ENCODE results near the gene ZNF581. TPM values are rescaled to one million over a fixed set of nuclear protein-coding genes. Genes with fewer than 3 reads are reported as not detected.

Gene ZNF581
- total RNA-seq, 4 donors from 2014 or later, result 8.4 to 17.5 (median 11.4) TPM

- Histone ChIP-seq H3K4me1 (peaks cover 0 to 19% (median 0%) of the 10 kb centered on the region in 3 donors), H3K9me3 (no peaks in the 10 kb centered on the region), H3K36me3 (peaks cover 0 to 72% of the 10 kb centered on the region in 2 donors), H3K4me3 (no peak overlapping the region), H3K27ac (peak overlapping the region in 3 of 4 donors; percentile 9 to 30 (median 14)), H3K27me3 (no peaks in the 10 kb centered on the region)
- no peak for TF ChIP-seq POLR2A (IDR thresholded peaks at IDR 0.05)
- no peak for TF ChIP-seq POLR2AphosphoS5 (IDR thresholded peaks at IDR 0.05)
- TF ChIP-seq EP300 (IDR thresholded peaks at IDR 0.05), result no peak
- TF ChIP-seq CTCF (IDR thresholded peaks at IDR 0.05), result no peak
- ATAC-seq, result no peak
- 66 to 72% methylated on average over 3 to 5 of the region's 7 CpGs for whole genome bisulfite sequencing, 2 donors (ENCODE audit: low coverage in 1 of 2)
These were observed 25.0 kb upstream of the ZNF581 start for GRCh38 chr19:55618426-55618825.

DNA sequence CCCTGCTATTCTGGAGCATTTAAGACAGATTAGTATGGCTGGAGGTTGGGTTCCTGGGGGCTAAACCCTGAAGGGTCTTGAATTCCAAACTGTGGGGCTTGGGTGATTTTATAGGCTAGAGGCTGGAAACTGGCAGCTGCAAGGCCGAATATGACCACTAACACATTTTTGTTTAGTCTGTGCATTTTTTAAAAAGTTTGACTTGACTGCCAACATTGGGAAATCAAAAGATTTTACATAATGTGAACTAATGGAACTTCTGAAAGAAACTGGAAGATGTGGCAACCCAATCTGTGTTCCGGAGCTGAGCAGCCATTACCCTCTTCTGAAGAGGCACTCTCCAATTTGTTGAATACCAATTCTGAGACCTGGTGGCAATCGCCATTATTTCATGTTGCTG, 24.2 kb upstream of the ZNF581 start:
- no peak for ATAC-seq

DNA sequence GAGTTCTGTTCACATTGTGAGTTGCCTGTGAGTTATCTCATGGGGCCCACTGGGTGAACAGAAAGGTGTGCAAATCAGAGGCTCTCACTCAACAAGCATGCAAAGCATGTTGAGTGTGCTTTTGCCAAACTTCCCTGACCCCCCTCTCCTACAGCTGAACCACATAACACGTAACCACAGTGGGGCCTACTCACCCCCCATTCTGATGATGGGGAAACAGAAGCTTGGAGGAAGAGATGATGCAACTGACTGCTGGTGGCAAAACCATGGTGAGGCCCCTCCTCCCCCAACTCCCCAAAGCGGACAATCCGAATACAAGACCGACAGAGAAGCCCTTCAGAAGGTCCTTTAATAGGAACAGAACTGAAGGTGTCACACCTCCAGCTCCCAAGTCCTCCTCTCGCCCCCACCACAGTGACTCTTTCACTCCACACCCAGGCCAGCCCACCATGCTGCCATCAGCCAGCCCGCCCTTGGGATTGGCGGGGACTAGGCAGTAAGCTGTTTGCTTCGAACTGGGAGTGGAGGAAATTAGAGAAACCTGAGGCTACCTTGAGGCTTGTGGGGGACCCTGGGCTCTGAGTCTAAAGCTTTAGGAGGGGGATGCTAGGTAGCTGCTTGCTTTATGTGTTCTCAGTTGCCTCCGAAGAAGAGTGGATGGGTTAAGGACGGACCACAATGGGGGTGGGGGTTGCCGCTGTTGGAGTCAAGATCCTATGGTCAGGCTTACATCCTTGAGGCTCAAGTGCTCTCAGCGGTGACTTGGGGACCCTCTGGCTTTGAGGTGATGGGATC, 22.8 kb upstream of the ZNF581 start:
- Histone ChIP-seq H3K4me3 (no peak overlapping the region), H3K4me1 (peaks cover 0 to 34% (median 0%) of the 10 kb centered on the region in 3 donors), H3K27ac (no peak overlapping the region), H3K27me3 (no peaks in the 10 kb centered on the region), H3K36me3 (peaks cover 0 to 50% of the 10 kb centered on the region in 2 donors), H3K9me3 (no peaks in the 10 kb centered on the region)
- 89% methylated on average over 3 of the region's 12 CpGs; no CpG with 5 or more reads in 1 of the 2 donors for WGBS, 2 donors (ENCODE audit: low coverage in 1 of 2)
- ATAC-seq, result no peak
- TF ChIP-seq POLR2AphosphoS5 (IDR thresholded peaks at IDR 0.05) (no peak), POLR2A (IDR thresholded peaks at IDR 0.05) (no peak), CTCF (IDR thresholded peaks at IDR 0.05) (no peak), EP300 (IDR thresholded peaks at IDR 0.05) (no peak)

More for the DNA sequence above, 24.2 kb upstream of the ZNF581 start:
- 62 to 63% methylated on average over 2 to 3 of the region's 3 CpGs for WGBS, 2 donors (ENCODE audit: low coverage in 1 of 2)
- TF ChIP-seq CTCF (IDR thresholded peaks at IDR 0.05) (peak in 2 of 4 experiments; percentile 10 to 15), POLR2A (IDR thresholded peaks at IDR 0.05) (no peak)
- Histone ChIP-seq H3K4me1 (peaks cover 0 to 26% (median 0%) of the 10 kb centered on the region in 3 donors), H3K4me3 (no peak overlapping the region), H3K9me3 (no peaks in the 10 kb centered on the region), H3K27ac (peak overlapping the region in 3 of 4 donors; percentile 14 to 37 (median 30)), H3K36me3 (peaks cover 0 to 63% of the 10 kb centered on the region in 2 donors), H3K27me3 (no peaks in the 10 kb centered on the region)

DNA sequence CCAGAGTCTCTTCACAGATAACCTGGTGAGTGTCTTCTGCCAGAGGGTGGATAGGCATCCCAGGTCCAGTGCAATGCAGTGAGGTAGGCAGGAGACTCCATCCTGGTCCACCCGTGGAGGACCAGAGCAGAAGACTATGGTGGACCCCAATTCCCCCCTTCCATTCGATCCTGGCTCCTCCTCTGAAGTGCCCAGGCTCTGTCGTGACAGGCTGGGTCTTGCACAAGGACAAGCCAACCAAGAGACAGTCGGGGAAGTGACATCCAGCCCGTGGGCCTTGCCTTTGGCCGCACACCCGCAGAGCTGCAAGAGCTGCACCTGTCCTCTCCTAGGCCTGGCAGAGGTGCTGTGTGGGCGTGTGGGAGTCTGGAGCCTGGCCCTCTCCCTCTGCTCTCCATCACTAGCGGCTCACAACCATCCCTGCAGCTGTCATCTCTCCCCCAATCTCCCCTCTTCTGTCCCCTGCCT, 22.2 kb upstream of the ZNF581 start:
- WGBS, 2 donors (ENCODE audit: low coverage in 1 of 2), result no CpG with 5 or more reads among the region's 9 CpGs
- H3K9me3 ChIP-seq, result no peaks in the 10 kb centered on the region
- no peak overlapping the region for H3K4me3 ChIP-seq
- peaks cover 0 to 34% (median 0%) of the 10 kb centered on the region in 3 donors for H3K4me1 ChIP-seq
- no peak for TF ChIP-seq POLR2A (IDR thresholded peaks at IDR 0.05)
- no peak for TF ChIP-seq EP300 (IDR thresholded peaks at IDR 0.05)
- no peak for TF ChIP-seq CTCF (IDR thresholded peaks at IDR 0.05)
- no peak for TF ChIP-seq POLR2AphosphoS5 (IDR thresholded peaks at IDR 0.05)
- H3K27ac ChIP-seq, result no peak overlapping the region
- peaks cover 0 to 43% of the 10 kb centered on the region in 2 donors for H3K36me3 ChIP-seq
- ATAC-seq, result no peak
- H3K27me3 ChIP-seq, result no peaks in the 10 kb centered on the region

Data from gastroesophageal sphincter (tissue), 4 donors.